Fibroblast of lung (primary cell): ENCODE results near the gene TSPAN16.

Experiments
- EZH2 ChIP-seq: IDR thresholded peaks from 2 replicates; pipeline ENCODE4 v1.5.1; 2012; ENCODE audit warnings: low read length, control low read depth, mild to moderate bottlenecking; ENCODE audit errors: missing control alignments
- TF ChIP-seq, protein P1 (sequence below), 2 donors: IDR thresholded peaks in 1 of 2; conservative IDR thresholded peaks in 1 of 2; 1 replicate in 1 of 2; 2 replicates in 1 of 2; pipeline ENCODE4 v1.5.1; 2011 to 2012; ENCODE audit warnings: low read length in 2 of 2, control low read depth in 1 of 2, inconsistent platforms in 1 of 2, low read depth in 1 of 2, mild to moderate bottlenecking in 1 of 2

DNA sequence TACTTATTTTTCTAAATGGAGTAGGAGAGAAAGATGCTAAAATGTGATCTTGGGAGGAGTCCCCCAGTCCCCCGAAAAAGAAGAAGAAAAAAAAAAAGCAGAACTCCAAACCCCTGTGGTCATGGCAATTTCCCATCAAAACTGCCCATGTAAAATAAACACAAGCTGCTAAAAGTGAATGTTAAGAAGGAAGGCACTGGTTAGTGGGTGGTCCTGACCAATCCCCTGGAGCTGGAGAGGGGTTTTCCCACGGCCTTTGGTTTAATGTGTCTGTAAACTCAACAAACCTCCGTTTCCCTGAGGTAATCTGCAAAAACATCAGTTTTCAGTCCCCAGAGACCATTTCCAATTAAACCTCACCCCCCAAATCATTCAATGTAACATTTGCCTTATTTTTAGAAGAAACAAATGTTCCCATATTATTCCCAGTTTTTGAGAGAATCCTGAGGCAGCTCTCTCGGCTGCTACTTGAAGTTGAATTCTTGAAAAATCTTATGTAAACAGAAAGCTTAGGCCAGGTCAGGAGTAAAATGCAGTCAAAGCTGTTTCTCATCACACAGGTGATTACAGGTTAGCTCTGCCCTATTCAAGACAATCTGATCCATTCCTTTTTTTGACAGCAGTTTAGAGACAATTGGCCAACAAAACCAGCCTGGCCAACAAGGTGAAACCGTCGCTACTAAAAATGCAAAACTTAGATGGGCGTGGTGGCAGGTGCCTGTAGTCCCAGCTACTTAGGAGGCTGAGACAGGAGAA, 26.5 kb downstream of the TSPAN16 start:
- TF ChIP-seq, protein P1, sequence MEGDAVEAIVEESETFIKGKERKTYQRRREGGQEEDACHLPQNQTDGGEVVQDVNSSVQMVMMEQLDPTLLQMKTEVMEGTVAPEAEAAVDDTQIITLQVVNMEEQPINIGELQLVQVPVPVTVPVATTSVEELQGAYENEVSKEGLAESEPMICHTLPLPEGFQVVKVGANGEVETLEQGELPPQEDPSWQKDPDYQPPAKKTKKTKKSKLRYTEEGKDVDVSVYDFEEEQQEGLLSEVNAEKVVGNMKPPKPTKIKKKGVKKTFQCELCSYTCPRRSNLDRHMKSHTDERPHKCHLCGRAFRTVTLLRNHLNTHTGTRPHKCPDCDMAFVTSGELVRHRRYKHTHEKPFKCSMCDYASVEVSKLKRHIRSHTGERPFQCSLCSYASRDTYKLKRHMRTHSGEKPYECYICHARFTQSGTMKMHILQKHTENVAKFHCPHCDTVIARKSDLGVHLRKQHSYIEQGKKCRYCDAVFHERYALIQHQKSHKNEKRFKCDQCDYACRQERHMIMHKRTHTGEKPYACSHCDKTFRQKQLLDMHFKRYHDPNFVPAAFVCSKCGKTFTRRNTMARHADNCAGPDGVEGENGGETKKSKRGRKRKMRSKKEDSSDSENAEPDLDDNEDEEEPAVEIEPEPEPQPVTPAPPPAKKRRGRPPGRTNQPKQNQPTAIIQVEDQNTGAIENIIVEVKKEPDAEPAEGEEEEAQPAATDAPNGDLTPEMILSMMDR (conservative IDR thresholded peaks at IDR 0.05 in 1 of 2, IDR thresholded peaks at IDR 0.05 in 1 of 2; ENCODE audit: low read depth in 1 of 2, low read length in 2 of 2), result no peak
- no peak for TF ChIP-seq EZH2
